G401 (cell line): ENCODE results near the gene CCL18. TPM values are rescaled to one million over a fixed set of nuclear protein-coding genes. Genes with fewer than 3 reads are reported as not detected.
"Not testable (repeated sequence)": the region's sequence is repeated elsewhere in the genome, so short reads cannot be mapped to it uniquely, and the experiment has no call there.

Experiments
- DNase-seq: peaks from one replicate; pipeline ENCODE4 v3.0.0-alpha.2; 2015; ENCODE audit warnings: low spot score
- in situ Hi-C: cut with HindIII; loops from 2 replicates; pipeline ENCODE4 v1.10.0; 2016; ENCODE audit warnings: low sequenced_read_pairs, mixed read lengths
- total RNA-seq: library from RNA; depleted of rRNA; stranded (reverse); fragments of >200 nt; shearing (Covaris generic); gene quantifications from 2 replicates; pipeline ENCODE4 v1.2.3, GENCODE V29; 2014

CCL18 gene
- total RNA-seq, 1 experiment from 2014 or later: not detected

DNA sequence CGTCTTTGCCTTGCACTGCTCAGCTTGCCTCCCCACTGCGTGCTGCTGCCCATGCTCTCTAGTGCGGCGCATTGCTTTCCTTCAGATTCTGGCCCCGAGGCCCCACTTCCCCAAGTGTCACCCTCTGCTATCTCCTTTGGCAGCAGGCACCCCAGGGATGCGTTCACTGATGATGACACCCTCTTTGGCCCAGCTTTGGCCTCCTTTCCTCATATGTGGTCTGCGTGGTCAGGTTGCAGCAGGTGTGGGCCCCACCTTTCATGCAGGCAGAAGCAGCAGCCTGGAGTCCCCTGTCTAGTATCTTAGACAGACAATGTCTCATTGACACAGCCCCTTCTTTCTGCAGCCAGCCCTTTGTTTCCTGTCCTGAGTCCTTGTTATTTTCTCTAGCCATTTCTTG lies 30.7 kb downstream of the CCL18 start:
- in situ Hi-C loops: no loop called here
- no peak for DNase-seq

DNA sequence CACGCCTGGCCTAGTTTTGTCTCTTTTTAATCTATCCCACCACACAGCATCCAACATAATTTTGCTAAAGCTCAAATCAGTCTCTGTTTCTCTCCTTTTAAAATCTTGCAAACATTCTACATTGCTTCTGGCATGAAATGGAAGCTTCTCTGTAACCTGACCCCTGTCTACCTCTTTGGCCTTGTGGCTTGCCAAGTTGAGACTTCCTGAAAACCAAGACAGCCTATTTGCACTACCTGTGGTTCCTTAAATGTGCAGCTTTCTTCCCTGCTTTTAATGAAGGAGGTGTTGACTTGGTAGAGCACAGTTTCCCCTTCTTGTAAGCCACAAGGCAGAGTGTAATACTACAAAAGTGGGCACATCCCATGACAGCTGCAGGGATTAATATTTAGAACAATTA lies 31.9 kb downstream of the CCL18 start:
- DNase-seq: no peak
- in situ Hi-C loops: no loop called here

DNA sequence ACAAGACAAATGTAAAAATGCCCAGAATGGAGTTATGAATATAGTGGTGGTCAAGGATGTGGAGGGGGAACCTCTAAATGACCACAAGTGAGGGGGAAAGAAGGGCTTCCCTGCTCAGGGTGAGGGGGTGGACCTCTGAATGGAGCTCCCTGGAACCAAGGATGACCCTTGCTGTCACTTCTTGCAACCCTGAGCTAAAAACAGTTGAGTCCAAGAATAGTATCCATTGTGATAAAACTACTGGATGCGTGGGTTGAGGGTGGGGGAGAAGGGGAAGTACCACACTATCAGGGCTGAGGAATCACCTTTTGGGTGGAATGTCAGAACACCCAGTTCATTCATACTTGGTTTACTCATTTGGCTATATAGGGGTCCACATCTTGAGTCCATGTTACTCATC lies 34.9 kb downstream of the CCL18 start:
- DNase-seq, in situ Hi-C loops: not testable (repeated sequence)

DNA sequence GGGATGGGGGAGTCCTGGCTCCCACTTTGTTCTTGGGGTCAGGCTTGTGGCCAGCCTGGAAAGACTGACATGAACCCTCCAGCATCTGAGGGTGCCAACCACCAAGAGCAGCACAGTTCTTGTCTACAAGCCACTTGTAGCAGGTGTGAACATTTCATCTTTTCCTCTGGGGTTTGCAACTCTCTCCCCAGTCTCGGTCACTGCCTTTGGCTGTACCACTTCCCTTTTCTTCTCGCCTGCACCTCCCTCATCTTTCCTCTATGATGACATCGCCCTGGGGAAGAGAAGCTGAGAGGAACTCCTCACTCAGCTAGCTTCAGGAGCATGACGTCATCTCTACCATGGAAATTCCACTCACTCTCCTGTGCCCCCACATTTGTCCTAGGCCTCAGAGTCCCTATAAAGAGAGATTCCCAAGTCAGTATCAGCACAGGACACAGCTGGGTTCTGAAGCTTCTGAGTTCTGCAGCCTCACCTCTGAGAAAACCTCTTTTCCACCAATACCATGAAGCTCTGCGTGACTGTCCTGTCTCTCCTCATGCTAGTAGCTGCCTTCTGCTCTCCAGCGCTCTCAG lies 39.4 kb downstream of the CCL18 start, which contains the start of gene CCL4:
Gene CCL4, plus strand, starts transcription at position 427 of the 575 bp plus-strand sequence. Its CDS starts 79 bp downstream, at position 506.
- in situ Hi-C loops, DNase-seq: not testable (repeated sequence)

DNA sequence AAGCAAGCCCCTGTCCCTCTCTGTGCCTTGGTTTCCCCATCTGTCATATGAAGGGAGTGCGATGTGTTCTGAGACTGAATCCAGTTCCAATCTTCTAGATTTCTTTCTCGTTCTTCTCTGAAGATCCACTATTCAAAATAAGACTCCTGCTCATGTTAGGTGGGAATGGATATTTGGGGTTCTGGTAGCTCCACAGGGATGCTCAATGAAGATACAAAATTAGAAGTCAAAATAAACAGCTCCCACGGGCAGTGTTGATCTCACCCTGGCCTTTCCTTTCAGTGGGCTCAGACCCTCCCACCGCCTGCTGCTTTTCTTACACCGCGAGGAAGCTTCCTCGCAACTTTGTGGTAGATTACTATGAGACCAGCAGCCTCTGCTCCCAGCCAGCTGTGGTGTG lies 40.2 kb downstream of the CCL18 start:
- in situ Hi-C loops, DNase-seq: not testable (repeated sequence)

DNA sequence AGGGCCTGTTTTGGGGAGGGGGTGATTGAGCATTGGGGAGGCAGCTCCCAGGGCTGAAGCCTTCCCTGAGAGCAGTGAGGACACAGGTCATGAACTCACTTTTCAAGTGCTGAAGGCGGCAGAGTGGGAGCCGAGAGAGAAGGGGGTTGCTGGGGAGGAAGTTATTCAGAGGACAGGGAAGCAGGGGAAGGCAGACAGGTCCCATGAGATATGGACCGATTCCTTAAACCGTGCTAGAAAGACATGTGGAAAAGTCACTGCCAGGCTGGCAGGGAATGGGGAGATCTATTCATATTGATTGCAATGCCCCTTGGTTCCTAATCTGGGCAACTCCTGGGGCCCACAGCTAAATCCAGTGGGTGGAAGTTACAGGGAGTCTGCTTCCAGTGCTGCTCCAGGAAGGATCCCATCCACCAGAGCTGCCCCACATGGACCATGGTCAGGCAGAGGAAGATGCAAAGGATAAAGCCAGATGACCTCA lies 40.7 kb downstream of the CCL18 start:
- no peak for DNase-seq
- in situ Hi-C loops: no loop called here

DNA sequence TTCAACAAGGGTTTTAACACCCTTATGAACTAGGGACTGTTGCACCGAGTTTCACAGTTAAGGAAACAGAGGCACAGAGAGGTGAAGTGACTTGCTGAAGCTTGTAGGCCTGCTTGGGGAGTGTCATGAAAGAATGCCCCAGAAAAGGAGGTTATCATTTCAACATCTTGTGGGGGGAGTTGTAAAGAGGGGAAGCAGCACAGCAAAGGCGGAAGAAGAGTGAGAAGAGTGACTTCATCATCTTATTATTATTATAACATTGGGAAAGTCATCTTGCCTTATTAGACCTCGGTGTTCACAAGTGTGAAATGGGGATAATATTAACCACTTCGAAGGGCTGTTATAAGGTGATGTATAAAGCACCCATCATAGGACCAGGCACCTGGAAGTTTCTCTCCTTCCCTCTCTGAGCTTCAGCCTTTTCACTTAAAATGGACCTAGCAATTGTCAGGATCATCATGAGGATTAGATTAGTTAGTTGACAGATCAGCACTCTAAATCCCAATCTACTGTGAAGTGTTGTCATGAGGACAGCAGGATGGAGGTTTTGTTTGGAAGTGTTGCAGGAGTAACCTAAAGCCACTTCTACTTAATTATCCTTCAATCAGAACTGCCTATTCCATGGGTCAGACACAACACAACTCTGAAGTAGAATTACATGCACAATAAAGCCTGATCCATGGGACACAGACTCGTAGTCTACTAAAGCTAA lies 41.9 kb downstream of the CCL18 start:
- in situ Hi-C loops: no loop called here

DNA sequence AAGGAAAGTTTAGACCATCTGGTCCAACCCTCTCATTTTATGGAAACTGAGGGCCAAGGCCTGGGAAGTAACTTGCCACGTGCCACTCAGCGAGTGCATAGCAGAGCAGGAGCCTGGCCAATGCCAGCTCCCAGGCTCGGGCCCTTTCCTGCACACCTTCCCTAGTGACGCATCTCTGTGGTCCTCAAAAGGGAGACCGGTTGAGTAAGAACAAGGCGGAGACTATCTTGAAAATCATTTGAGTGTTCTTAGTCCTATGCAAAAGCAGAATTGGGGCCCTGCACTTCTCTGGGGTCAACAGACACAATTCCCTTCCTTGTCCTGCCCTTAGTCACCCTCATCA lies 42.4 kb downstream of the CCL18 start:
- DNase-seq: no peak
- in situ Hi-C loops: no loop called here

More for the DNA sequence above, 41.9 kb downstream of the CCL18 start:
- DNase-seq: no peak

DNA sequence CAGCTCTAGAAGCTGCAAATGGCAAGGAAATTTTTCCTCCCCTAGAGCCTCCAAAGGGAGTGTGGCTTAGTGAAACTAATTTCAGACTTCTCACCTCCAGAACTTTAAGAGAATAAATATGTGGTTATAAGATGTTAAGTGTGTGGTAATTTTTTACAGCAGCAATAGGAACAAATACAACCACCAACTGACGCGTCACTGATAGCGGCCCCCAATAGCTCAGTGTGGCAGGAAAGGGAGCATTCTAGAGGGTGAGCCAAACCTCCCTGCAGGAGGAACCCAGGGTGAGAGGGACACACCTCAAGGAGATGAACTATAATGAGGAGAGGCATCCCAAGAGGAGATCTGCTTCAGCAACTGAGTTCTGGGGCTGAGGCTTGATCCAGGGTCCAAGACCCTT lies 43.6 kb downstream of the CCL18 start:
- in situ Hi-C loops: no loop called here
- DNase-seq: no peak

DNA sequence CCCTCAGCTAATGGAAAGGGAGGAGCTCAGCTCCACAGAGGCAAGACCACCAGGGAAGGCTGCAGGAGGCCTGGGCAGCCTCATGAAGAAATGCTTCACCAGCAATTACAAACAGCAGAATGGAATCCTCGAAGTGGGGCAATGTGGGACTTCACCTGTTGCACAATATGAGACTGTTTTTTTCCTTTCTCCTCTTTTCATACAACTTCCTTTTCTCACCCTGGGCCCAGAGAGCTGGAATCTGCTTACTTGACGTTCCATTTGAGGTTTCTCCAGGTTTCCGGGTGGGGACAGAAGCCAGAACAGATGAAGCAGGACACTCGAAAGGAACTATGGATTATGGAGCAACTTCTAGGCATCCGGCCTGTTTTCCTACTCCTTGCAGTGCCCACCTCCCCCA lies 44.2 kb downstream of the CCL18 start:
- DNase-seq, in situ Hi-C loops: not testable (repeated sequence)

DNA sequence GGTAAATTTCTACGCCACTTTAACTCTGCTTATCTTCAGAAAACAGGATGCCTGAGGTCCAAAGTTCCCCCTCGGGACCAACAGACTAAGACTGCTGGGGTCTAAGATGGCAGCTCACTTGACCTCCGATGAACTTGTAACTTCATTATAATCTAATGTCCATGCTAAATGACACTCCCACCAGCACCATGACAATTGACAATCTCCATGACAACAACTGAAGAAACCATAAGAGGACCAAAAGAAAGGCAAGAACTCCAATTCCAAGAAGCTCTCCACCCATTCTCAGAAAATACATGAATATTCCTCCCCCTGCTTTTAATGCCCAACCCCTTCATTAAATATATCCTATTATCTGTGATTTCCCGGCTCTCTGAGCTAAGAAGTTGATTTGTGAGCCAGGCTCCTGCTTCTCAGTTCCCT lies 47.0 kb downstream of the CCL18 start:
- in situ Hi-C loops: no loop called here
- DNase-seq: no peak

DNA sequence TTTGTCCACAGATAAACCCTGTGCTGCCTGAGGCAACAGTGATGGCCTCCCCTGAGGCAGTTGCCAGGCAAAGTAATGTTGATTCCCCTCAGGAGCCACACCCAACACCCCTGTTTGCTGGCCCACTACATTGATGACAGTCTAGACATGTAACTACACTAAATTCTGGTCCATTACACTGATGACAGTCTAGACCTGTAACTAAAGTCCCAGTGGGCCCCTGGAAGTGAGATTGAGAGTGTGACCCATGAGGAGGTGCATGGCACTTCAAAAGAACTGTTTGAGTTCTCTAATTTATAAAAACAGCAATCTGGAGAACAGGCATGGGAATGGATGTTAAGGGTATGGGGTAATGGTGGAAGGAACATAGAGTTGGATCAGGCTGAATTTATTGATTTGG lies 48.5 kb downstream of the CCL18 start:
- in situ Hi-C loops: no loop called here
- no peak for DNase-seq

DNA sequence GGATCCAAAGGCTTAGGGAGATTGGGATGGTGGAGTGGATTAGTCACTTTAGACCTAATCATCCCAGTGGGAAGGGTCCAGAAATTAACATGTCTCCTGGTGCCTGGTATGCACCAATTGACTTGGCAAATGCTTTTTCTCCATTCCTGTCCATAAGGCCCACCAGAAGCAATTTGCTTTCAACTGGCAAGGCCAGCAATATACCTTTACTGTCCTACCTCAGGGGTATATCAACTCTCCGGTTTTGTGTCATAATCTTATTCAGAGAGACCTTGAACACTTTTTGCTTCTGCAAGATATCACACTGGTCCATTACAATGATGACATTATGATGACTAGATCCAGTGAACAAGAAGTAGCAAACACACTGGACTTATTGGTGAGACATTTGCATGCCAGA lies 49.1 kb downstream of the CCL18 start:
- in situ Hi-C loops, DNase-seq: not testable (repeated sequence)

DNA sequence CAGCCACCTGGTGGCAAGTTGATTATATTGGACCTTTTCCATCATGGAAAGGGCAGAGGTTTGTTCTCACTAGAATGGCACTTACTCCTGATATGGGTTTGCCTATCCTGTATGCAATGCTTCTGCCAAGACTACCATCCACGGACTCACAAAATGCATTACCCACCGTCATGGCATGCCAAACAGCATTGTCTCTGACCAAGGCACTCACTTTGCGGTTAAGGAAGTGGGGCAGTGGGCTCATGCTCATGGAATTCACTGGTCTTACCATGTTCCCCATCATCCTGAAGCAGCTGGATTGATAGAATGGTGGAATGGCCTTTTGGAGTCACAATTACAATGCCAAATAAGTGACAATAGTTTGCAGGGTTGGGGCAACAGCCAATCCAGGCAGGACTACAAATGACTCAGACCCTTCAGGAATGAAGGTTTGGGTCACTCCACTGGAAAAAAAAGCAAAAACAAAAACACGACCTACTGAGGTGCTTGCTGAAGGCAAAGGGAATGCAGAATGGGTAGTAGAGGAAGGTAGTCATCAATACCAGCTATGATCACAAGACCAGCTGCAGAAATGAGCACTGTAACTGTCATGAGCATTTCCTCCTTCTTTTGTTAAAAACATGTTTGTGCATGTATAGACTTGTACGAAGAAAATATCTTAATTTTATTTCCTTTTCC lies 51.0 kb downstream of the CCL18 start:
- DNase-seq, in situ Hi-C loops: not testable (repeated sequence)

DNA sequence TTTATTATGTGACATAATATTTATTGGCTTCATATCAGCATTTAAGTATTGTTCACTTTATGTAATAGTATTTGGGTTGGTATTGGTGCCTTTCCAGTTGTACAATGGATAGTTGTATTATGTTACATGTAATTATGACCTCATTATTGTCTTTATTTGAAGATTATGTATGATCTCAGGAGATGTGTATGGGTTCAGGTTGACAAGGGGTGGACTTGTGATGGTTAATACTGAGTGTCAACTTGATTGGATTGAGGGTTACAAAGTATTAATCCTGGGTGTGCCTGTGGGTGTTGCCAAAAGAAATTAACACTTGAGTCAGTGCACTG lies 51.5 kb downstream of the CCL18 start:
- DNase-seq, in situ Hi-C loops: not testable (repeated sequence)

DNA sequence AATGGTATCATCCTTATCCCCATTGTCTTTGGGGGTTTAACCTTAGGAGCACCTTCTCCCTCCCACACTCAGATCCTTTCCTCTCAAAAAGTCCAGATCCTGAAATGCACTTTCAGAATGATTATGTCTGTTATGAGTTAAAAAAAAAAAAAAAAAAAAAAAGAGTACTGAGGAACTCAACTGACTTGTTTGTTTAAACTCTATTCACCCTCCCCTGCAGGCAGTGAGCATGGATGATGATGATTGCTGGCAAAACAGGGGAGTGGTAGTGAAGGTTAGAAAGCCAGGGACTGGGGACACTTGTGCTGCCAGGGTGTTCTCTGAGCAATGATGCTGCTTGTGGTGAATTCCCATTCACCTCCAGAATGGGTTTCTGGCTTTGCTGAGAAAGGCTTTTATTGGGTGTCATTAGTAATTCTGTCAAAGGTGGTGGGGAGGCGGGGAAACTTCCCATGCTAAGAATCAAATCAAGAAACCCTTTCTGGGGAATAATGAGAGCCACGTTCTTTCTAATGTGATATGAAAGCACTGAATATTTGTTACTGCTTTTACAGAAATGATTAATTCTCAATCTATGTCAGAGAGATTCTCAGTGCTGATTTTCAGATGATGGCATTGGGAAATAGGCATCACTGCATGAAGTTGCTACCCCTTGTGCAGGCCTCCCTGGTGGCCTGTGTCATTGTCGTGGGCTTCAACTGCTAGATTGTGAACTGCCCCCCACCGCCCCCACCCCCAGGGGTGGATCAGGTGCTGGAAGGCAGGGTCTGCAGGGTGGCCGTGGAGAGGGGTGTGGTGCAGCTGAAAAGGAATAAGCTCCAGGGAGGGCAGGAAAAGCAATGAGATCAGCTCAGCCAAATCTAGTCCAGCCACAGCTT lies 53.7 kb downstream of the CCL18 start:
- in situ Hi-C loops: no loop called here
- DNase-seq: no peak

DNA sequence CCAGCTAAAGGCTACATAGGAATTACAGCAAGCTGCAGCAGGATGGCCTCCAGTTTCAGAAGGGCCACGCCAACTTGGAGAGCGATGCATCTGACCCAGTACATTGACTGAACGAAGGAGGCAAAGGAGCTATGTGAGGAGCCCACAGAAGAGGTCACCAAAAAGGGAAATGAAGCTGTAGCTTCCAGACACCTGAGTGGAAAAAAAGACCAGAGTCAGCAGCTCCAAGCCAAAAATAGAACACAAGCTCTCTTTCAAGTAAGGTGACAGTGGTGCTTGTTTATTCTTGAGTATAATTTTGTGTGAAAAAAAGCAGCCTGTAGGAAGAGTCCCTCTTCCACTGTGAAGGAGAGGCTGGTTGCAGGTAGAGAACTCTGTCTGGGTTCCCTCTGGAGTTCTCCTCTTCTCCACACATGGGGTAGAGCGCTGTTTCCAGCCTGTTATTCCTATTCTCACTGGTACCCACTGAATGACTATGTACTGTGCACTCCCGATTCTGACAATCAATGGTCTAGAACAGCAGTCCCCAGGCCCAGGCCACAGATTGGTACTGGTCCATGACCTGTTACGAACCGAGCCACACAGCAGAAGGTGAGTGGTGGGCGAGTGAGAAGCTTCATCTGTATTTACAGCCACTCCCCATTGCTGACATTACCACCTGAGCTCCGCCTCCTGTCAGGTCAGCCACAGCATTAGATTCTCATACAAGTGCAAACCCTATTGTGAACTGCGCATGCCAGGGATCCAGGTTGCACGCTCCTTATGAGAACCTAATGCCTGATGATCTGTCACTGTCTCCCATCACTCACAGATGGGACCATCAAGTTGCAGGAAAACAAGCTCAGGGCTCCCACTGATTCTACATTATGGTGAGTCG lies 54.6 kb downstream of the CCL18 start:
- DNase-seq: no peak

DNA sequence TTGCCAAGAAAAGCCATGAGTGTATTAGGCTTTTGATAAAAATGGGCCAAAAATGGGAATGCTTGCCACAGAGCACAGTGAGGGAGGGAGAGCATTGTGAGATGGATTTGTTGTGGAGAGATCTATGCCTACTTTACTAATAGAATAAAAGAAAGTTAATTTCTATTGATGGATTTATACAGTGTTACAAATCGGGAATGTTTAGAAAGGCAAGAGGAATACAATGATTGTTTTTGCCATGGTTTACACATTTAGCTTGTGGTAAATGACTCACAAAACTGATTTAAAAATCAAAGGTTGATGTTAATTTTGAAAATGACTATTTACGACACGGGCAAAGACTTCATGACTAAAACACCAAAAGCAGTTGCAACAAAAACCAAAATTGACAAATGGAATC lies 56.1 kb downstream of the CCL18 start:
- in situ Hi-C loops: no loop called here
- DNase-seq: no peak

More for the DNA sequence above, 54.6 kb downstream of the CCL18 start:
- in situ Hi-C loops: no loop called here

DNA sequence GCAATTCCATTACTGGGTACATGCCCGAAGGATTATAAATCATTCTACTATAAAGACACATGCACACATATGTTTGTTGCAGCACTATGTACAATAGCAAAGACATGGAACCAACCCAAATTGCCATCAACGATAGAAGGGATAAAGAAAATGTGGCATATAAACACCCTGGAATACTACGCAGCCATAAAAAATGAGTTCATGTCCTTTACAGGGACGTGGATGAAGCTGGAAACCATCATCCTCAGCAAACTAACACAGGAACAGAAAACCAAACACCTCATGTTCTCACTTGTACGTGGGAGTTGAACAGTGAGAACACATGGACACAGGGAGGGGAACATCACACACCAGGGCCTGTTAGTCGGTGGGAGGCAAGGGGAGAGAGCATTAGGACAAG lies 57.0 kb downstream of the CCL18 start:
- DNase-seq, in situ Hi-C loops: not testable (repeated sequence)
